Calu3 (cell line): ENCODE data around the gene NPY5R. TPM values are rescaled to one million over a fixed set of nuclear protein-coding genes. Genes with fewer than 3 reads are reported as not detected.
A peak's percentile ranks its signal among the peaks of the same experiment; 100 is the strongest.

Experiments
- BruUV-seq: library from RNA; stranded (reverse); fragments of 400-500 nt; replicated peaks from 2 replicates; lab custom pipeline; 2021; lab: Mats Ljungman, UMichigan
- CTCF ChIA-PET: fragments of 300-600 bp; sonication (Branson Sonifier 250); formaldehyde crosslinking; loops from one replicate; lab custom pipeline; 2022; ENCODE audit warnings: antibody characterized with exemption; lab: Charles Lee
- DNase-seq: peaks from one replicate; pipeline ENCODE4 v3.0.0; 2022
- H3K27ac Mint-ChIP-seq: one replicate; pipeline ENCODE4 v1.8.0; 2022; ENCODE audit warnings: mixed read lengths; ENCODE audit not compliant: unreplicated experiment
- H3K27me3 Mint-ChIP-seq: one replicate; pipeline ENCODE4 v1.8.0; 2022; ENCODE audit warnings: mixed read lengths; ENCODE audit not compliant: unreplicated experiment
- H3K36me3 Mint-ChIP-seq: one replicate; pipeline ENCODE4 v1.8.0; 2022; ENCODE audit warnings: mild to moderate bottlenecking, moderate library complexity, mixed read lengths; ENCODE audit not compliant: insufficient read depth, unreplicated experiment
- H3K4me1 Mint-ChIP-seq: one replicate; pipeline ENCODE4 v1.8.0; 2022; ENCODE audit warnings: mild to moderate bottlenecking, low read depth, mixed read lengths; ENCODE audit not compliant: unreplicated experiment
- H3K4me3 Mint-ChIP-seq: one replicate; pipeline ENCODE4 v1.8.0; 2022; ENCODE audit warnings: mild to moderate bottlenecking, low read depth, moderate library complexity, mixed read lengths; ENCODE audit not compliant: unreplicated experiment
- H3K9me3 Mint-ChIP-seq: one replicate; pipeline ENCODE4 v1.8.0; 2022; ENCODE audit warnings: low read depth, mixed read lengths; ENCODE audit not compliant: unreplicated experiment
- CTCF ChIP-seq: fragments of 200-600 bp; IDR thresholded peaks from one replicate; pipeline ENCODE4 v1.8.0; 2022; ENCODE audit warnings: antibody characterized with exemption; ENCODE audit not compliant: unreplicated experiment
- intact Hi-C: fragments of 100-400 bp; cut with micrococcal nuclease; formaldehyde crosslinking; loops from one replicate; pipeline ENCODE4 v1.10.0; 2022; ENCODE audit not compliant: unreplicated experiment
- total RNA-seq: library from RNA; stranded (reverse); gene quantifications from 2 replicates; pipeline ENCODE4 v1.2.3, GENCODE V29; 2022

The NPY5R gene
- total RNA-seq, 1 experiment from 2014 or later: 1.3 TPM

- no peak for TF ChIP-seq CTCF
- H3K4me3 Mint-ChIP-seq: no peak overlapping the region
- no peaks in the 10 kb centered on the region for H3K36me3 Mint-ChIP-seq
- H3K27ac Mint-ChIP-seq: no peak overlapping the region
- intact Hi-C loops: no loop called here
- DNase-seq: no peak
- no peaks in the 10 kb centered on the region for H3K27me3 Mint-ChIP-seq
- no peaks in the 10 kb centered on the region for H3K4me1 Mint-ChIP-seq
- no peaks in the 10 kb centered on the region for H3K9me3 Mint-ChIP-seq
- BruUV-seq: no TSS peak
- CTCF ChIA-PET: no interaction called here
Observed at GRCh38 chr4:163353054-163353453, 9.4 kb downstream of the NPY5R start.

- no peak for TF ChIP-seq CTCF
- CTCF ChIA-PET: interaction anchor here (0.6 kb wide), 1 partner anchor 1128 kb away, joined by 3 read pairs; no protein-coding TSS in a partner anchor
- Mint-ChIP-seq H3K9me3 (no peaks in the 10 kb centered on the region), H3K4me3 (no peak overlapping the region), H3K27ac (no peak overlapping the region), H3K27me3 (no peaks in the 10 kb centered on the region), H3K4me1 (no peaks in the 10 kb centered on the region), H3K36me3 (no peaks in the 10 kb centered on the region)
- intact Hi-C loops: no loop called here
- BruUV-seq: no TSS peak
- no peak for DNase-seq
Observed at GRCh38 chr4:163356104-163356503, 12.4 kb downstream of the NPY5R start.

- Mint-ChIP-seq H3K27ac (peak overlapping the region; percentile 73), H3K27me3 (no peaks in the 10 kb centered on the region), H3K4me1 (no peaks in the 10 kb centered on the region), H3K4me3 (no peak overlapping the region), H3K36me3 (no peaks in the 10 kb centered on the region), H3K9me3 (no peaks in the 10 kb centered on the region)
- no peak for DNase-seq
- CTCF ChIA-PET: interaction anchor here (0.7 kb wide), 1 partner anchor 674 kb away, joined by 3 read pairs; no protein-coding TSS in a partner anchor
- TF ChIP-seq CTCF: no peak
- no TSS peak for BruUV-seq
- intact Hi-C loops: no loop called here
Observed at GRCh38 chr4:163367651-163368050, 24.0 kb downstream of the NPY5R start.

- no peaks in the 10 kb centered on the region for H3K36me3 Mint-ChIP-seq
- no peak overlapping the region for H3K27ac Mint-ChIP-seq
- peaks cover 5% of the 10 kb centered on the region for H3K4me1 Mint-ChIP-seq
- intact Hi-C loops: no loop called here
- H3K27me3 Mint-ChIP-seq: no peaks in the 10 kb centered on the region
- CTCF ChIA-PET: no interaction called here
- no peak for DNase-seq
- TF ChIP-seq CTCF: no peak
- BruUV-seq: no TSS peak
- no peaks in the 10 kb centered on the region for H3K9me3 Mint-ChIP-seq
- no peak overlapping the region for H3K4me3 Mint-ChIP-seq
Observed at GRCh38 chr4:163372029-163372428, 28.3 kb downstream of the NPY5R start.
